ENCODE measurements around the gene ADAMTS6. TPM values are rescaled to one million over a fixed set of nuclear protein-coding genes. Genes with fewer than 3 reads are reported as not detected.

The ADAMTS6 gene
- total RNA-seq, 2 experiments from 2014 or later, result 2.0 to 2.6 TPM

DNA sequence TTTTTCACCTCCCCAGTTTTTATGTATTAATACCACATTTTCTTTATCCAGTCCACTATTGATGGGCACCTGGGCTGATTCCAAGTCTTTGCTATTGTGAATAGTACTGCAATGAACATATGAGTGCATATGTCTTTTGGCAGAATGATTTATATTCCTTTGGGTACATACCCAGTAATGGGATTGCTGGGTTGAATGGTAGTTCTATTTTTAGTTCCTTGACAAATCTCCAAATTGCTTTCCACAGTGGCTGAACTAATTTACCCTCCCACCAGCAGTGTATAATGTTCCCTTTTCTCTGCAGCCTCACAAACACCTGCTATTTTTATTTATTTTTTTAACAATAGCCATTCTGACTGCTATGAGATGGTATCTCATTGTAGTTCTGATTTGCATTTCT lies 340.2 kb downstream of the ADAMTS6 start:
- DNase-seq (no peak), ATAC-seq (ENCODE audit: poor library complexity) (no peak)
- Histone ChIP-seq H3K27ac (ENCODE audit: low read depth in 1 of 2, low read length in 2 of 2) (no peak overlapping the region), H3K36me3 (ENCODE audit: insufficient read depth, low read length) (no peaks in the 10 kb centered on the region), H3K4me3 (ENCODE audit: low read length) (no peak overlapping the region), H3K9me3 (ENCODE audit: control insufficient read depth in 1 of 2, insufficient read depth in 1 of 2, low read length in 2 of 2) (no peaks in the 10 kb centered on the region), H3K4me1 (ENCODE audit: insufficient read depth, low read length) (no peaks in the 10 kb centered on the region), H3K27me3 (ENCODE audit: control insufficient read depth in 1 of 2, insufficient read depth in 2 of 2, low read length in 2 of 2) (peaks cover 0 to 3% of the 10 kb centered on the region in 2 experiments)
- Mint-ChIP-seq H3K27ac (no peak overlapping the region), H3K4me3 (no peak overlapping the region), H3K36me3 (ENCODE audit: low read depth) (no peaks in the 10 kb centered on the region), H3K4me1 (ENCODE audit: low read depth) (no peaks in the 10 kb centered on the region), H3K27me3 (peaks cover 7% of the 10 kb centered on the region), H3K9me3 (no peaks in the 10 kb centered on the region)
- TF ChIP-seq, protein P1, sequence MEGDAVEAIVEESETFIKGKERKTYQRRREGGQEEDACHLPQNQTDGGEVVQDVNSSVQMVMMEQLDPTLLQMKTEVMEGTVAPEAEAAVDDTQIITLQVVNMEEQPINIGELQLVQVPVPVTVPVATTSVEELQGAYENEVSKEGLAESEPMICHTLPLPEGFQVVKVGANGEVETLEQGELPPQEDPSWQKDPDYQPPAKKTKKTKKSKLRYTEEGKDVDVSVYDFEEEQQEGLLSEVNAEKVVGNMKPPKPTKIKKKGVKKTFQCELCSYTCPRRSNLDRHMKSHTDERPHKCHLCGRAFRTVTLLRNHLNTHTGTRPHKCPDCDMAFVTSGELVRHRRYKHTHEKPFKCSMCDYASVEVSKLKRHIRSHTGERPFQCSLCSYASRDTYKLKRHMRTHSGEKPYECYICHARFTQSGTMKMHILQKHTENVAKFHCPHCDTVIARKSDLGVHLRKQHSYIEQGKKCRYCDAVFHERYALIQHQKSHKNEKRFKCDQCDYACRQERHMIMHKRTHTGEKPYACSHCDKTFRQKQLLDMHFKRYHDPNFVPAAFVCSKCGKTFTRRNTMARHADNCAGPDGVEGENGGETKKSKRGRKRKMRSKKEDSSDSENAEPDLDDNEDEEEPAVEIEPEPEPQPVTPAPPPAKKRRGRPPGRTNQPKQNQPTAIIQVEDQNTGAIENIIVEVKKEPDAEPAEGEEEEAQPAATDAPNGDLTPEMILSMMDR (IDR thresholded peaks at IDR 0.05), result no peak
- POLR2A ChIA-PET, result no interaction called here
- CTCF ChIA-PET, result no interaction called here
- intact Hi-C loops (cut with DNase I, micrococcal nuclease), result no loop called here

DNA sequence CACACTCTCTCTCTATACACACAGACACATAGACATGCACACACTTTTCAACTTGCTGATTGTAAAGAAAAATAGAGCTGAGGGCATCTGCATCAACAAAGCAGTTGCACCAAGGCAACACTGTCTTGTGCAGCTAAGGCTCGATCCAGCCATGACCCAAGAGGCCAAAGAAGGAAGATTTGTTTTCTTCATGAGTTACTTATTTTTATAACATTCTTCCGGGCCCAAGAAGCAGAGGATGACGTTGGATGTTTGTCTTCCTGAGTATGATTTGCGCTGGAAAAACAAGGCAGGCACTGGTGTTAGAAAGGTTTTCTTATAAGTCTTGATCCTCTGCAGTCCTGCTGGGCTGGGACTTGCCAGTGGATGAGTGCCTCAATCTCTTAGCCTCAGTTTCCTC lies 344.1 kb downstream of the ADAMTS6 start:
- CTCF ChIA-PET, result no interaction called here
- H3K27ac ChIP-seq (ENCODE audit: low read depth in 1 of 2, low read length in 2 of 2), result no peak overlapping the region
- Mint-ChIP-seq H3K9me3 (no peaks in the 10 kb centered on the region), H3K4me3 (no peak overlapping the region), H3K36me3 (ENCODE audit: low read depth) (no peaks in the 10 kb centered on the region), H3K27me3 (no peaks in the 10 kb centered on the region), H3K4me1 (ENCODE audit: low read depth) (no peaks in the 10 kb centered on the region), H3K27ac (no peak overlapping the region)
- TF ChIP-seq, protein P1 (IDR thresholded peaks at IDR 0.05), result no peak
- no peak overlapping the region for H3K4me3 ChIP-seq (ENCODE audit: low read length)
- intact Hi-C loops (cut with DNase I, micrococcal nuclease), result no loop called here
- DNase-seq (no peak), ATAC-seq (ENCODE audit: poor library complexity) (no peak)
- no peaks in the 10 kb centered on the region for H3K36me3 ChIP-seq (ENCODE audit: insufficient read depth, low read length)
- no peaks in the 10 kb centered on the region for H3K9me3 ChIP-seq (ENCODE audit: control insufficient read depth in 1 of 2, insufficient read depth in 1 of 2, low read length in 2 of 2)
- POLR2A ChIA-PET, result no interaction called here
- H3K27me3 ChIP-seq (ENCODE audit: control insufficient read depth in 1 of 2, insufficient read depth in 2 of 2, low read length in 2 of 2), result no peaks in the 10 kb centered on the region
- no peaks in the 10 kb centered on the region for H3K4me1 ChIP-seq (ENCODE audit: insufficient read depth, low read length)

DNA sequence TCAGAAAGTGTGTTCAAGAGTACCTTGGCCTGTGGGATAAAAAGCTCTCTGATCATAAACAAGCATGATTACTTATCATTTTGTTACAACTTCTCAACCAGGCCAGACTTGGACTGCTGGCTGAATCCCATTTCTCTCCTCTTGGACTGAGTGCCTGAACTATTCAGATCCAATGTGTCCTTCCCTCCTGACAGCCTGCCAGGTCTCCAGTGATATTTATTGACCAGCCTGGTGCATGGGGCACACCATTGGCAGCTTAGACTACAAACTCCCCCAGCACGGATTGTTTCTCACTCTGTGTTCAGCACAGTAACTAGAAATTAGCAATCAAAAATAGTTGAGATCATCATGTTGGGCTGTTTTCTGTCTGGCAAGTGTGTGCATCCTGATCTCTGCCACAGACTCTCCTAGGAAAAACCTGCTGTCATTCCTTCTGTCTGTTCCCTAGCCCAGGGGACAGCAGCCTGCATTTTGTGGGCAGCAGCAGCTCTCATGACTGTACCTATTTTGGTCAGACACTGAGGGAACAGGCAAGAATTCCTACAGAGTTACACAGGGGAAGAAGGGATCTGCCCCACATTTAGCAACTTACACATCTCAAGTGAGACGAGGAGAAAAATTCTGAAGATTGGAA lies 348.1 kb downstream of the ADAMTS6 start:
- ChIA-PET CTCF (no interaction called here), POLR2A (no interaction called here)
- H3K4me3 Mint-ChIP-seq, result no peak overlapping the region
- H3K27me3 Mint-ChIP-seq, result no peaks in the 10 kb centered on the region
- no peaks in the 10 kb centered on the region for H3K27me3 ChIP-seq (ENCODE audit: control insufficient read depth in 1 of 2, insufficient read depth in 2 of 2, low read length in 2 of 2)
- no peak overlapping the region for H3K27ac Mint-ChIP-seq
- H3K9me3 ChIP-seq (ENCODE audit: control insufficient read depth in 1 of 2, insufficient read depth in 1 of 2, low read length in 2 of 2), result no peaks in the 10 kb centered on the region
- no peaks in the 10 kb centered on the region for H3K36me3 Mint-ChIP-seq (ENCODE audit: low read depth)
- no peak overlapping the region for H3K4me3 ChIP-seq (ENCODE audit: low read length)
- H3K4me1 ChIP-seq (ENCODE audit: insufficient read depth, low read length), result no peaks in the 10 kb centered on the region
- H3K9me3 Mint-ChIP-seq, result no peaks in the 10 kb centered on the region
- H3K27ac ChIP-seq (ENCODE audit: low read depth in 1 of 2, low read length in 2 of 2), result no peak overlapping the region
- DNase-seq (no peak), ATAC-seq (ENCODE audit: poor library complexity) (no peak)
- no peaks in the 10 kb centered on the region for H3K36me3 ChIP-seq (ENCODE audit: insufficient read depth, low read length)
- TF ChIP-seq, protein P1 (IDR thresholded peaks at IDR 0.05), result no peak
- intact Hi-C loops (cut with DNase I, micrococcal nuclease), result no loop called here
- no peaks in the 10 kb centered on the region for H3K4me1 Mint-ChIP-seq (ENCODE audit: low read depth)

All from CD4-positive, alpha-beta T cell (primary cell).